ENCODE results near the gene KRT77.

- TF ChIP-seq POLR2A (IDR thresholded peaks at IDR 0.05), result no peak
- no peak for TF ChIP-seq CTCF (IDR thresholded peaks at IDR 0.05)
These were observed 11.5 kb downstream of the KRT77 start for GRCh38 chr12:52691841-52692150.
